Activated CD8-positive, alpha-beta T cell treated with anti-CD3 and anti-CD28 coated beads for 36 hours (primary cell): ENCODE measurements around the gene STAT2. TPM values are rescaled to one million over a fixed set of nuclear protein-coding genes. Genes with fewer than 3 reads are reported as not detected.
A peak's percentile ranks its signal among the peaks of the same experiment; 100 is the strongest.

Source experiments
- ATAC-seq: fragments of 200-7000 bp; cut with Tn5 transposase; one replicate; pipeline ENCODE4 v1.10.0; 2021; ENCODE audit warnings: mild to moderate bottlenecking, moderate library complexity
- CTCF ChIA-PET: fragments of 350-600 bp; sonication (Branson Sonifier 250); formaldehyde crosslinking; loops from one replicate; lab custom pipeline; 2021; ENCODE audit warnings: antibody characterized with exemption; lab: Charles Lee
- POLR2A ChIA-PET: fragments of 350-600 bp; sonication (Branson Sonifier 250); formaldehyde crosslinking; loops from one replicate; lab custom pipeline; 2021; ENCODE audit warnings: antibody characterized with exemption; lab: Charles Lee
- DNase-seq: peaks from one replicate; pipeline ENCODE4 v3.0.0-alpha.2; 2020
- H3K27ac Mint-ChIP-seq: one replicate; pipeline ENCODE4 v1.8.0; 2021; ENCODE audit warnings: mild to moderate bottlenecking, mixed read lengths
- H3K27me3 Mint-ChIP-seq: one replicate; pipeline ENCODE4 v1.8.0; 2021; ENCODE audit warnings: mixed read lengths
- H3K36me3 Mint-ChIP-seq: one replicate; pipeline ENCODE4 v1.8.0; 2021; ENCODE audit warnings: low read depth, mixed read lengths
- H3K4me1 Mint-ChIP-seq: one replicate; pipeline ENCODE4 v1.8.0; 2021; ENCODE audit warnings: low read depth, mixed read lengths
- H3K4me3 Mint-ChIP-seq: one replicate; pipeline ENCODE4 v1.8.0; 2021; ENCODE audit warnings: mild to moderate bottlenecking, moderate library complexity, mixed read lengths
- H3K9me3 Mint-ChIP-seq: one replicate; pipeline ENCODE4 v1.8.0; 2021; ENCODE audit warnings: mixed read lengths
- intact Hi-C: fragments of 100-400 bp; cut with micrococcal nuclease; formaldehyde crosslinking; loops from one replicate; pipeline ENCODE4 v1.10.0; 2022
- total RNA-seq, 2 experiments: library from RNA; stranded (reverse); gene quantifications; one replicate each; pipeline ENCODE4 v1.2.3, GENCODE V29; 2021
- TF ChIP-seq, protein P1 (sequence below): fragments of 200-600 bp; IDR thresholded peaks from one replicate; pipeline ENCODE4 v1.8.0; 2022; ENCODE audit warnings: antibody characterized with exemption, mild to moderate bottlenecking

Gene STAT2
- total RNA-seq, 2 experiments from 2014 or later: 64.4 to 69.7 TPM

DNA sequence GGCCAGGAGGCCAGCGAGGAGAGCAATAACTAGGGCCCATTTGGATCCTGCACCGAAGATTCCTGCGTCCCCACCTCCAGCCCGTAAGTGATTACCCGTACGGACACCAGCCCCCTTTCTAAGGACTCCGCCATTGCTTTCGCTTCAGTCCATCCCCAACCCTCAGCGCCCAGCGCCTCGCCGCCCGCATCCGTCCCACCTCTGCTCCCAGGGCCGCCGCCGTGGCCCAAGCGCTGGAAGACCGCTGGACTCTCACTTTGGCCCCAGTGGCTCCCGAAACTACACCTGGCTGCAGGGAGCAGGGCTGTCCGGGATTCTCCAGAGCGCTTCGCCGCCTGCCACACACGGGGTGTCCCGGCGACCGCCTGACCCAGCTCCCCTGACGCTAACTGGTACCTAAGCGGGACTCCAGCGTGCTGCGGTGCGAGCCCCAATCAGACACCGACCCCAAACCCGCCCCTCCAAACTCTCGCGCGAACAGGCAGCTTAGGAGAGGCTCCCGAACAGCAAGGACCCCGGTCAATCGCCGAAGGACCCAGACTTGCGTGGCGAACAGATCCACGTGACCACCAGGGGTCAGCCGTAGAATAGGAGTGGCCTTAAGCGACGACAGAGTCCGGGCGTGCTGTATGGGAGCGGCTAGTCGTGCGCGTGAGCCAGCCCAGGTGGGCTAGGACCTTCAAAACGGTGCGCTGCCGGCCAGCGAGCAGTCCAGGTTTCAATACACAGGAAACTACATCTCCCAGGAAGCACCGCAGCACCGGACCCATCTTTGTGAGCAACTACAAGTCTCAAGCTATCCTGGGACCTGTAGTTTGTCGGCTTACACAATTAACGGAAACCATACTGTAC lies 44.1 kb downstream of the STAT2 start, which contains the start of gene CNPY2:
Gene CNPY2 (minus strand): TSS at position 367 of the 852 bp plus-strand sequence. CDS start 771 bp downstream, outside the sequence.
- Mint-ChIP-seq H3K27me3 (no peaks in the 10 kb centered on the region), H3K9me3 (no peaks in the 10 kb centered on the region), H3K4me3 (peak within 1 kb of the TSS; percentile 85), H3K27ac (peak within 1 kb of the TSS; percentile 92), H3K36me3 (peaks cover 21% of the 10 kb centered on the region), H3K4me1 (peaks cover 9% of the 10 kb centered on the region)
- POLR2A ChIA-PET: interaction anchor here (0.7 to 4.1 kb wide), 16 partner anchors 8 to 198 kb away, joined by 3 to 28 read pairs (median 4); partner anchors contain the start of genes ANKRD52, IL23A, PAN2 and STAT2
- intact Hi-C loops: no loop called here
- ATAC-seq (peak; percentile 91), DNase-seq (peak; percentile 98)
- TF ChIP-seq, protein P1, sequence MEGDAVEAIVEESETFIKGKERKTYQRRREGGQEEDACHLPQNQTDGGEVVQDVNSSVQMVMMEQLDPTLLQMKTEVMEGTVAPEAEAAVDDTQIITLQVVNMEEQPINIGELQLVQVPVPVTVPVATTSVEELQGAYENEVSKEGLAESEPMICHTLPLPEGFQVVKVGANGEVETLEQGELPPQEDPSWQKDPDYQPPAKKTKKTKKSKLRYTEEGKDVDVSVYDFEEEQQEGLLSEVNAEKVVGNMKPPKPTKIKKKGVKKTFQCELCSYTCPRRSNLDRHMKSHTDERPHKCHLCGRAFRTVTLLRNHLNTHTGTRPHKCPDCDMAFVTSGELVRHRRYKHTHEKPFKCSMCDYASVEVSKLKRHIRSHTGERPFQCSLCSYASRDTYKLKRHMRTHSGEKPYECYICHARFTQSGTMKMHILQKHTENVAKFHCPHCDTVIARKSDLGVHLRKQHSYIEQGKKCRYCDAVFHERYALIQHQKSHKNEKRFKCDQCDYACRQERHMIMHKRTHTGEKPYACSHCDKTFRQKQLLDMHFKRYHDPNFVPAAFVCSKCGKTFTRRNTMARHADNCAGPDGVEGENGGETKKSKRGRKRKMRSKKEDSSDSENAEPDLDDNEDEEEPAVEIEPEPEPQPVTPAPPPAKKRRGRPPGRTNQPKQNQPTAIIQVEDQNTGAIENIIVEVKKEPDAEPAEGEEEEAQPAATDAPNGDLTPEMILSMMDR: no peak
- CTCF ChIA-PET: interaction anchor here (1.0 to 2.0 kb wide), 7 partner anchors 16 to 148 kb away, joined by 3 to 14 read pairs (median 4); partner anchors contain the start of gene IL23A

DNA sequence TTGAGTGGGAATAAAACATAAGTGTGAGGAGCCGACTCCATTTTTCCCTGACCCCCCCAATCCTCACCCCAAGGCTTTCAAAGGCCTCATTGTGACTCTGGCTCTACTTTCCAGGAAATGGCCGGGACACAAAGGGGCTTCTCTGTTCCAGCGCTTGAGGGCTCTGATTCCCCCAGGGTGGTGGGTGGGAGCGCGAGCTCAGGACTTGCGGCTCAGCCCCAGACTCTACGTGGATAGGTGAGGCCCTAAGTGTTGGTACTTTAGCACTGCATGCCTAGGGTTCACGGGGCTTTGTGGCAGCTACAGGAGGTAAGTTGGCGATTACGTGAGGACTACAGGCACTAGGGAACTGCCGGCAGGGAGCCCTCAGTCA lies 44.7 kb downstream of the STAT2 start:
- H3K27ac Mint-ChIP-seq: peak overlapping the region; percentile 92
- H3K4me3 Mint-ChIP-seq: peak overlapping the region; percentile 85
- H3K9me3 Mint-ChIP-seq: no peaks in the 10 kb centered on the region
- TF ChIP-seq, protein P1: no peak
- DNase-seq (no peak), ATAC-seq (no peak)
- ChIA-PET POLR2A (interaction anchor here (0.7 to 4.1 kb wide), 12 partner anchors 9 to 198 kb away, joined by 3 to 28 read pairs (median 4); partner anchors contain the start of genes ANKRD52, IL23A, PAN2 and STAT2), CTCF (interaction anchor here (0.9 to 1.8 kb wide), 5 partner anchors 18 to 149 kb away, joined by 3 to 14 read pairs (median 3); partner anchors contain the start of genes IL23A and PAN2)
- H3K4me1 Mint-ChIP-seq: peaks cover 9% of the 10 kb centered on the region
- no peaks in the 10 kb centered on the region for H3K27me3 Mint-ChIP-seq
- peaks cover 26% of the 10 kb centered on the region for H3K36me3 Mint-ChIP-seq
- intact Hi-C loops: no loop called here

DNA sequence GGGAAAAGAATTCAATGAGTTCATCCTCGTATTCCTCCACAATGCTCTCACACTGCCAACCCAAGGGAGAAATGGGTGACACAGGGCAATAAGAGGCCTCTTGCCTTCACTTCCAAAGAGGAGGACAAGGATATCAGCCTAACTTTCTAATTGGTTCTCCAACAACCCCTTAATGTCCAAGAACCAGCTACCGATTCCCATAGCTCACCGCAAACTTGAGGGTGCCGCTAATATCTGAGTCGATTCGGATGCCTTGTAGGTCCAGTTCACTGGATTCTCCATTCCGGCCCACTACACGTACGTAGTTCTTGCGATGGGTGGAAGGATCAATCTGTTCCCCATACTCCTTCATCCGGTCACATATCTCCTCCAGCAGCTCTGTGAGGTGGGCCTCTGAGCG lies 48.9 kb downstream of the STAT2 start:
- H3K36me3 Mint-ChIP-seq: peaks cover 35% of the 10 kb centered on the region
- no peak overlapping the region for H3K4me3 Mint-ChIP-seq
- intact Hi-C loops: no loop called here
- peaks cover 9% of the 10 kb centered on the region for H3K4me1 Mint-ChIP-seq
- ATAC-seq: no peak
- no peaks in the 10 kb centered on the region for H3K9me3 Mint-ChIP-seq
- POLR2A ChIA-PET: interaction anchor here (0.9 to 2.5 kb wide), 5 partner anchors 12 to 152 kb away, joined by 3 to 12 read pairs (median 5); partner anchors contain the start of gene CS
- CTCF ChIA-PET: interaction anchor here (1.0 to 2.3 kb wide), 3 partner anchors 53 to 573 kb away, joined by 3 to 11 read pairs (median 7); partner anchors contain the start of gene ANKRD52
- no peak for DNase-seq
- H3K27ac Mint-ChIP-seq: peak overlapping the region; percentile 38
- TF ChIP-seq, protein P1: no peak
- no peaks in the 10 kb centered on the region for H3K27me3 Mint-ChIP-seq

DNA sequence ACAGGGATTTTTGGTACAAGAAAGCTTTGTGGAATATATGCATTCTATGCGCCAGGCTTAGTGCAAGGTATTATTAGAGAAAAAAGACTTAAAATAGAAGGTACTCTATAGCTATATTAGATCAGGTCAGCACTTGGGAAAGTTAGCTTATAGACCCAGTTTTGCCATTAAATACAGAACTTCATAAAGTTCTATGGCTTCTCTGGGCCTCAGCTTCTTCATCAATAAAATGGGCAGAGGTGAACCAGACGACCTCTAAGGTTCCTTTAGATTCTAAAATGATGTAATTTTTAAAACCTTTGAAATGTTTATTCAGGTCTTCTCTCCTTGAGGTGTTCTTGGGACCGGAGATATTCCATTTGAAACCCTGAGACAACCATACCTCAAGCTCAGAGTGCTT lies 51.2 kb downstream of the STAT2 start:
- H3K4me3 Mint-ChIP-seq: no peak overlapping the region
- intact Hi-C loops: no loop called here
- no peak overlapping the region for H3K27ac Mint-ChIP-seq
- POLR2A ChIA-PET: interaction anchor here (0.5 to 1.5 kb wide), 9 partner anchors 9 to 425 kb away, joined by 3 to 4 read pairs (median 4); partner anchors contain the start of genes CS and SPRYD4
- TF ChIP-seq, protein P1: no peak
- H3K27me3 Mint-ChIP-seq: no peaks in the 10 kb centered on the region
- DNase-seq (no peak), ATAC-seq (no peak)
- H3K9me3 Mint-ChIP-seq: no peaks in the 10 kb centered on the region
- H3K4me1 Mint-ChIP-seq: no peaks in the 10 kb centered on the region
- CTCF ChIA-PET: interaction anchor here (0.7 to 1.2 kb wide), 7 partner anchors 10 to 595 kb away, joined by 3 to 7 read pairs (median 3); partner anchors contain the start of gene SMARCC2
- peaks cover 34% of the 10 kb centered on the region for H3K36me3 Mint-ChIP-seq
